H9 (cell line): ENCODE results near the gene SEMA6C. TPM values are rescaled to one million over a fixed set of nuclear protein-coding genes. Genes with fewer than 3 reads are reported as not detected.

Source experiments
- DNase-seq: peaks from one replicate; pipeline ENCODE4 v3.0.0-alpha.2; 2017
- H2AFZ ChIP-seq: one replicate; pipeline ENCODE4 v1.6.1; 2013; ENCODE audit warnings: mild to moderate bottlenecking, low read length, control low read depth, moderate library complexity
- H2AK5ac ChIP-seq: 2 replicates; pipeline ENCODE4 v1.6.1; 2013; ENCODE audit warnings: low read length, control low read depth, mixed read lengths; ENCODE audit not compliant: insufficient read length
- H2BK120ac ChIP-seq: one replicate; pipeline ENCODE4 v1.6.1; 2013; ENCODE audit warnings: low read depth, mild to moderate bottlenecking, low read length, control low read depth, inconsistent platforms; ENCODE audit not compliant: poor library complexity, severe bottlenecking
- H2BK12ac ChIP-seq: 2 replicates; pipeline ENCODE4 v1.6.1; 2013; ENCODE audit warnings: low read length, control low read depth, mixed read lengths, low read depth; ENCODE audit not compliant: insufficient read length
- H2BK15ac ChIP-seq: 2 replicates; pipeline ENCODE4 v1.6.1; 2013; ENCODE audit warnings: low read depth, low read length, control low read depth
- H2BK20ac ChIP-seq: one replicate; pipeline ENCODE4 v1.6.1; 2013; ENCODE audit warnings: low read depth, mild to moderate bottlenecking, low read length, control low read depth, inconsistent platforms; ENCODE audit not compliant: poor library complexity, severe bottlenecking
- H2BK5ac ChIP-seq: 2 replicates; pipeline ENCODE4 v1.6.1; 2013; ENCODE audit warnings: low read length, control low read depth, mixed read lengths; ENCODE audit not compliant: insufficient read length
- H3K14ac ChIP-seq: 2 replicates; pipeline ENCODE4 v1.6.1; 2013; ENCODE audit warnings: low read length, control low read depth; ENCODE audit not compliant: insufficient read depth
- H3K18ac ChIP-seq: 2 replicates; pipeline ENCODE4 v1.6.1; 2013; ENCODE audit warnings: low read depth, mild to moderate bottlenecking, mixed read lengths, low read length, control low read depth; ENCODE audit not compliant: insufficient read length
- H3K23ac ChIP-seq: 2 replicates; pipeline ENCODE4 v1.6.1; 2013; ENCODE audit warnings: low read length, control low read depth, mixed read lengths, low read depth; ENCODE audit not compliant: insufficient read length
- H3K23me2 ChIP-seq: 2 replicates; pipeline ENCODE4 v1.6.1; 2013; ENCODE audit warnings: low read depth, mild to moderate bottlenecking, mixed read lengths, low read length, control low read depth; ENCODE audit not compliant: insufficient read length, poor library complexity, severe bottlenecking
- H3K27ac ChIP-seq: 2 replicates; pipeline ENCODE4 v1.5.1; 2013; ENCODE audit warnings: low read length, control low read depth, mixed read lengths, low read depth; ENCODE audit not compliant: insufficient read length
- H3K27me3 ChIP-seq: 2 replicates; pipeline ENCODE4 v1.6.1; 2013; ENCODE audit warnings: low read length, control low read depth, inconsistent platforms; ENCODE audit not compliant: insufficient read depth
- H3K4ac ChIP-seq: 2 replicates; pipeline ENCODE4 v1.6.1; 2013; ENCODE audit warnings: low read depth, mild to moderate bottlenecking, control low read depth, inconsistent platforms, low read length, moderate library complexity
- H3K4me1 ChIP-seq: 2 replicates; pipeline ENCODE4 v1.6.1; 2013; ENCODE audit warnings: low read length, control low read depth, inconsistent platforms; ENCODE audit not compliant: insufficient read depth
- H3K4me2 ChIP-seq: 2 replicates; pipeline ENCODE4 v1.6.1; 2013; ENCODE audit warnings: low read length, control low read depth, mixed read lengths; ENCODE audit not compliant: insufficient read length, insufficient read depth
- H3K56ac ChIP-seq: 2 replicates; pipeline ENCODE4 v1.6.1; 2013; ENCODE audit warnings: low read depth, mild to moderate bottlenecking, mixed read lengths, low read length, control low read depth; ENCODE audit not compliant: insufficient read length
- H3K79me1 ChIP-seq: 2 replicates; pipeline ENCODE4 v1.6.1; 2013; ENCODE audit warnings: low read depth, mild to moderate bottlenecking, moderate library complexity, low read length, control low read depth, inconsistent platforms; ENCODE audit not compliant: insufficient read depth, poor library complexity, severe bottlenecking
- H3K79me2 ChIP-seq: 2 replicates; pipeline ENCODE4 v1.6.1; 2013; ENCODE audit warnings: low read length, control low read depth, inconsistent platforms; ENCODE audit not compliant: insufficient read depth
- H3K9ac ChIP-seq: 2 replicates; pipeline ENCODE4 v1.6.1; 2013; ENCODE audit warnings: low read length, control low read depth, mixed read lengths; ENCODE audit not compliant: insufficient read length; ENCODE audit errors: extremely low read depth
- H3K9me3 ChIP-seq: one replicate; pipeline ENCODE4 v1.6.1; 2013; ENCODE audit warnings: low read depth, low read length, inconsistent platforms; ENCODE audit not compliant: control insufficient read depth
- H3T11ph ChIP-seq: one replicate; pipeline ENCODE4 v1.6.1; 2013; ENCODE audit warnings: mild to moderate bottlenecking, low read length, control low read depth, inconsistent platforms
- H4K20me1 ChIP-seq: one replicate; pipeline ENCODE4 v1.6.1; 2013; ENCODE audit not compliant: control insufficient read depth, insufficient read length, insufficient read depth
- H4K5ac ChIP-seq: 2 replicates; pipeline ENCODE4 v1.6.1; 2013; ENCODE audit warnings: low read depth, mild to moderate bottlenecking, mixed read lengths, low read length, control low read depth; ENCODE audit not compliant: insufficient read length
- H4K8ac ChIP-seq: replicated peaks from 2 replicates; pipeline ENCODE4 v1.6.1; 2013; ENCODE audit warnings: low read length, control low read depth, mixed read lengths, low read depth; ENCODE audit not compliant: insufficient read length
- H4K91ac ChIP-seq: 2 replicates; pipeline ENCODE4 v1.6.1; 2013; ENCODE audit warnings: low read depth, mild to moderate bottlenecking, moderate library complexity, mixed read lengths, low read length, control low read depth; ENCODE audit not compliant: insufficient read length
- H3K27ac Mint-ChIP-seq, 3 experiments: 2 replicates in 2 of 3; 3 replicates in 1 of 3; pipeline ENCODE4 v1.8.0; 2020 to 2021; ENCODE audit warnings: mixed read lengths in 3 of 3, mild to moderate bottlenecking in 1 of 3, moderate library complexity in 1 of 3
- H3K27me3 Mint-ChIP-seq: 2 replicates; pipeline ENCODE4 v1.8.0; 2021; ENCODE audit warnings: low read depth, mild to moderate bottlenecking, moderate library complexity, mixed read lengths
- H3K36me3 Mint-ChIP-seq, 3 experiments: 2 replicates in 2 of 3; 3 replicates in 1 of 3; pipeline ENCODE4 v1.8.0; 2020 to 2021; ENCODE audit warnings: low read depth in 3 of 3, mixed read lengths in 3 of 3; ENCODE audit not compliant: insufficient read depth in 1 of 3
- H3K4me1 Mint-ChIP-seq, 2 experiments: 2 replicates each; pipeline ENCODE4 v1.8.0; 2020; ENCODE audit warnings: mixed read lengths in 2 of 2
- H3K4me3 Mint-ChIP-seq, 2 experiments: 2 replicates in 1 of 2; 3 replicates in 1 of 2; pipeline ENCODE4 v1.8.0; 2020 to 2021; ENCODE audit warnings: mild to moderate bottlenecking in 2 of 2, mixed read lengths in 2 of 2, moderate library complexity in 1 of 2
- H3K9me3 Mint-ChIP-seq, 2 experiments: 2 replicates in 1 of 2; 3 replicates in 1 of 2; pipeline ENCODE4 v1.8.0; 2020; ENCODE audit warnings: mild to moderate bottlenecking in 2 of 2, mixed read lengths in 2 of 2, moderate library complexity in 1 of 2
- CTCF ChIP-seq: fragments of 200-600 bp; sonication (generic); conservative IDR thresholded peaks from 3 replicates; pipeline ENCODE4 v1.8.0; 2021; ENCODE audit warnings: antibody characterized with exemption, mild to moderate bottlenecking
- WGBS: extraction: QIAGEN DNeasy Blood & Tissue Kit; methylation state at CpG from one replicate; pipeline ENCODE4 v1.1.7; 2013; ENCODE audit warnings: missing lambda C conversion rate, low lambda C conversion rate, mixed read lengths; ENCODE audit not compliant: insufficient read length; ENCODE audit errors: extremely low coverage; 5-methylcytosine and 5-hydroxymethylcytosine counted together
- total RNA-seq: library from RNA; stranded (reverse); gene quantifications from 2 replicates; pipeline ENCODE4 v1.2.1, GENCODE V29; 2021

SEMA6C gene
- total RNA-seq, 1 experiment from 2014 or later, result 12.3 TPM

GRCh38 chr1:151131701-151132334 lies 14.6 kb downstream of the SEMA6C start:
- H2BK5ac ChIP-seq, result no peak overlapping the region
- H3K9ac ChIP-seq, result no peak overlapping the region
- H3K79me2 ChIP-seq, result no peaks in the 10 kb centered on the region
- no peak overlapping the region for H3K18ac ChIP-seq
- no peak for TF ChIP-seq CTCF
- peaks cover 7 to 28% (median 24%) of the 10 kb centered on the region in 3 experiments for H3K36me3 Mint-ChIP-seq
- peak overlapping the region; percentile 51; the same call in 1 of the 2 replicates for H3K14ac ChIP-seq
- H3T11ph ChIP-seq, result no peak overlapping the region
- H2BK20ac ChIP-seq, result no peak overlapping the region
- H2BK15ac ChIP-seq, result no peak overlapping the region
- H2AFZ ChIP-seq, result no peak overlapping the region
- H3K27me3 Mint-ChIP-seq, result peaks cover 12% of the 10 kb centered on the region
- no peak overlapping the region for H4K8ac ChIP-seq
- H3K4me2 ChIP-seq, result peak overlapping the region; percentile 53
- no peak overlapping the region for H4K5ac ChIP-seq
- no peaks in the 10 kb centered on the region for H3K9me3 ChIP-seq
- peak overlapping the region; percentile 66 to 89 (median 89); a peak in 5 of 7 replicates for H3K27ac Mint-ChIP-seq
- H3K56ac ChIP-seq, result no peak overlapping the region
- DNase-seq, result peak; percentile 60
- H3K4me1 Mint-ChIP-seq, result peaks cover 14 to 25% of the 10 kb centered on the region in 2 experiments
- H3K9me3 Mint-ChIP-seq, result no peaks in the 10 kb centered on the region
- H2BK120ac ChIP-seq, result no peak overlapping the region
- H2BK12ac ChIP-seq, result no peak overlapping the region
- H3K79me1 ChIP-seq, result no peaks in the 10 kb centered on the region
- H3K23me2 ChIP-seq, result peaks cover 15% of the 10 kb centered on the region
- H3K23ac ChIP-seq, result no peak overlapping the region
- H3K27ac ChIP-seq, result no peak overlapping the region
- no peak overlapping the region for H3K4ac ChIP-seq
- WGBS, result no CpG with 5 or more reads among the region's 39 CpGs
- H3K27me3 ChIP-seq, result no peaks in the 10 kb centered on the region; the same call in 1 of the 2 replicates
- no peak overlapping the region for H2AK5ac ChIP-seq
- no peak overlapping the region for H4K91ac ChIP-seq
- no peaks in the 10 kb centered on the region for H4K20me1 ChIP-seq
- H3K4me1 ChIP-seq, result no peaks in the 10 kb centered on the region
- peak overlapping the region; percentile 62 to 76 for H3K4me3 Mint-ChIP-seq
